Lower leg skin (tissue), 3 donors: ENCODE results near the gene NGLY1.

ENCODE experiments used
- CTCF ChIP-seq, 3 donors: fragments of 450-650 bp; IDR thresholded peaks; one replicate each; pipeline ENCODE4 v1.5.1; 2016; ENCODE audit warnings: antibody characterized with exemption in 3 of 3, mild to moderate bottlenecking in 3 of 3, moderate library complexity in 2 of 3
- POLR2A ChIP-seq, 2 donors: fragments of 450-650 bp; IDR thresholded peaks; one replicate each; pipeline ENCODE4 v1.6.1; 2016 to 2017; ENCODE audit warnings: antibody characterized with exemption in 2 of 2, mild to moderate bottlenecking in 1 of 2, moderate library complexity in 1 of 2

- TF ChIP-seq POLR2A (IDR thresholded peaks at IDR 0.05) (no peak), CTCF (IDR thresholded peaks at IDR 0.05) (no peak)
These were observed 6.6 kb upstream of the NGLY1 start, which contains the start of gene OXSM for GRCh38 chr3:25789596-25790556.
